Tibial artery (tissue), 4 donors: ENCODE measurements around the gene MAN1A2.

ENCODE experiments used
- DNase-seq, 2 donors: peaks; one replicate each; pipeline ENCODE4 v3.0.0-alpha.2; 2019
- H3K27ac ChIP-seq, 2 donors: fragments of 200-600 bp; sonication (generic) in 1 of 2; 1 replicate in 1 of 2; 2 replicates in 1 of 2; pipeline ENCODE4 v1.5.1; 2018 to 2019; ENCODE audit warnings: mild to moderate bottlenecking in 1 of 2
- H3K27me3 ChIP-seq, 2 donors: fragments of 200-600 bp; sonication (generic) in 1 of 2; one replicate each; pipeline versions ENCODE4 v1.5.1 to v1.6.0; 2016 to 2019
- H3K36me3 ChIP-seq, 3 donors: fragments of 200-600 bp; sonication (generic) in 2 of 3; one replicate each; pipeline ENCODE4 v1.5.1; 2016 to 2019; ENCODE audit warnings: mild to moderate bottlenecking in 2 of 3
- H3K4me1 ChIP-seq, 4 donors: fragments of 200-600 bp; sonication (generic) in 2 of 4; 1 replicate in 3 of 4; 2 replicates in 1 of 4; pipeline ENCODE4 v1.5.1; 2016 to 2019
- H3K4me3 ChIP-seq, 2 donors: fragments of 200-600 bp; sonication (generic) in 1 of 2; 1 replicate in 1 of 2; 2 replicates in 1 of 2; pipeline ENCODE4 v1.5.1; 2018 to 2019; ENCODE audit warnings: mild to moderate bottlenecking in 2 of 2
- H3K9me3 ChIP-seq, 3 donors: fragments of 200-600 bp; sonication (generic) in 1 of 3; one replicate each; pipeline ENCODE4 v1.5.1; 2016 to 2019
- CTCF ChIP-seq, 2 experiments: fragments of 200-600 bp in 1 of 2; fragments of 450-650 bp in 1 of 2; IDR thresholded peaks; one replicate each; pipeline ENCODE4 v1.5.1; 2017 to 2019; ENCODE audit warnings: antibody characterized with exemption in 2 of 2, mild to moderate bottlenecking in 1 of 2, moderate library complexity in 1 of 2
- intact Hi-C: fragments of 100-400 bp; cut with DNase I; formaldehyde crosslinking; loops from one replicate; pipeline ENCODE4 v1.15.0; 2023; ENCODE audit warnings: low total_unique reads

The MAN1A2 gene

GRCh38 chr1:117389284-117389683, 22.0 kb downstream of the MAN1A2 start:
- Histone ChIP-seq H3K9me3 (peaks cover 0 to 7% (median 0%) of the 10 kb centered on the region in 3 donors), H3K27ac (no peak overlapping the region), H3K36me3 (no peaks in the 10 kb centered on the region), H3K4me1 (peaks cover 0 to 28% (median 13%) of the 10 kb centered on the region in 4 donors), H3K27me3 (no peaks in the 10 kb centered on the region), H3K4me3 (no peak overlapping the region)
- TF ChIP-seq CTCF (IDR thresholded peaks at IDR 0.05), result no peak
- DNase-seq, result no peak
- intact Hi-C loops, result no loop called here

GRCh38 chr1:117389779-117390178, 22.5 kb downstream of the MAN1A2 start:
- DNase-seq, result no peak
- H3K4me3 ChIP-seq, result no peak overlapping the region
- intact Hi-C loops, result no loop called here
- H3K9me3 ChIP-seq, result peaks cover 0 to 2% (median 0%) of the 10 kb centered on the region in 3 donors
- TF ChIP-seq CTCF (IDR thresholded peaks at IDR 0.05), result no peak
- H3K27me3 ChIP-seq, result no peaks in the 10 kb centered on the region
- peaks cover 0 to 28% (median 13%) of the 10 kb centered on the region in 4 donors for H3K4me1 ChIP-seq
- H3K36me3 ChIP-seq, result no peaks in the 10 kb centered on the region
- H3K27ac ChIP-seq, result no peak overlapping the region

GRCh38 chr1:117392771-117393170, 25.5 kb downstream of the MAN1A2 start:
- no peak overlapping the region for H3K4me3 ChIP-seq
- H3K4me1 ChIP-seq, result peaks cover 0 to 23% (median 5%) of the 10 kb centered on the region in 4 donors
- no peak for DNase-seq
- H3K9me3 ChIP-seq, result no peaks in the 10 kb centered on the region
- H3K27me3 ChIP-seq, result no peaks in the 10 kb centered on the region
- intact Hi-C loops, result no loop called here
- TF ChIP-seq CTCF (IDR thresholded peaks at IDR 0.05), result no peak
- no peak overlapping the region for H3K27ac ChIP-seq
- H3K36me3 ChIP-seq, result no peaks in the 10 kb centered on the region

- no peaks in the 10 kb centered on the region for H3K9me3 ChIP-seq
- H3K27me3 ChIP-seq, result no peaks in the 10 kb centered on the region
- no peak for DNase-seq
- no peak overlapping the region for H3K27ac ChIP-seq
- no peak overlapping the region for H3K4me3 ChIP-seq
- no peaks in the 10 kb centered on the region for H3K36me3 ChIP-seq
- no peak for TF ChIP-seq CTCF (IDR thresholded peaks at IDR 0.05)
- intact Hi-C loops, result no loop called here
- peaks cover 0 to 23% (median 5%) of the 10 kb centered on the region in 4 donors for H3K4me1 ChIP-seq
These were observed 28.8 kb downstream of the MAN1A2 start for GRCh38 chr1:117396074-117396473.

GRCh38 chr1:117396636-117397035, 29.4 kb downstream of the MAN1A2 start:
- no peak for DNase-seq
- no peak for TF ChIP-seq CTCF (IDR thresholded peaks at IDR 0.05)
- no peaks in the 10 kb centered on the region for H3K27me3 ChIP-seq
- H3K27ac ChIP-seq, result no peak overlapping the region
- no peak overlapping the region for H3K4me3 ChIP-seq
- H3K36me3 ChIP-seq, result no peaks in the 10 kb centered on the region
- intact Hi-C loops, result no loop called here
- H3K4me1 ChIP-seq, result peaks cover 0 to 23% (median 5%) of the 10 kb centered on the region in 4 donors
- no peaks in the 10 kb centered on the region for H3K9me3 ChIP-seq

GRCh38 chr1:117398957-117399356, 31.7 kb downstream of the MAN1A2 start:
- DNase-seq, result no peak
- intact Hi-C loops, result no loop called here

More at GRCh38 chr1:117398957-117399356, 31.7 kb downstream of the MAN1A2 start:
- H3K27ac ChIP-seq, result no peak overlapping the region
- H3K9me3 ChIP-seq, result no peaks in the 10 kb centered on the region
- H3K36me3 ChIP-seq, result peaks cover 0 to 15% (median 5%) of the 10 kb centered on the region in 3 donors
- no peak for TF ChIP-seq CTCF (IDR thresholded peaks at IDR 0.05)
- H3K27me3 ChIP-seq, result no peaks in the 10 kb centered on the region
- no peak overlapping the region for H3K4me3 ChIP-seq
- peaks cover 0 to 8% (median 0%) of the 10 kb centered on the region in 4 donors for H3K4me1 ChIP-seq
